Activated T-cell treated with anti-CD3 and anti-CD28 coated beads, Interleukin-2, amount 50 U/mL, for 4 hours (primary cell): ENCODE measurements around the gene CPNE9. TPM values are rescaled to one million over a fixed set of nuclear protein-coding genes. Genes with fewer than 3 reads are reported as not detected.

Experiments
- ATAC-seq, 2 donors: fragments of 200-7000 bp; cut with Tn5 transposase; one replicate each; pipeline ENCODE4 v1.10.0; 2021
- DNase-seq: peaks from one replicate; pipeline ENCODE4 v3.0.0-alpha.2; 2020
- H3K27me3 Mint-ChIP-seq: one replicate; pipeline ENCODE4 v1.8.0; 2021; ENCODE audit warnings: low read depth, mixed read lengths
- H3K36me3 Mint-ChIP-seq: one replicate; pipeline ENCODE4 v1.8.0; 2022; ENCODE audit warnings: mixed read lengths; ENCODE audit not compliant: insufficient read depth
- H3K4me1 Mint-ChIP-seq: one replicate; pipeline ENCODE4 v1.8.0; 2021; ENCODE audit warnings: low read depth, mixed read lengths
- H3K4me3 Mint-ChIP-seq: one replicate; pipeline ENCODE4 v1.8.0; 2021; ENCODE audit warnings: mild to moderate bottlenecking, moderate library complexity, mixed read lengths
- H3K9me3 Mint-ChIP-seq: one replicate; pipeline ENCODE4 v1.8.0; 2021; ENCODE audit warnings: mixed read lengths
- total RNA-seq, 3 donors: library from RNA; stranded (reverse); gene quantifications; one replicate each; pipeline ENCODE4 v1.2.1, GENCODE V29; 2021

CPNE9 gene
- total RNA-seq, 3 donors from 2014 or later, result 0.19 TPM; not detected in 2

DNA sequence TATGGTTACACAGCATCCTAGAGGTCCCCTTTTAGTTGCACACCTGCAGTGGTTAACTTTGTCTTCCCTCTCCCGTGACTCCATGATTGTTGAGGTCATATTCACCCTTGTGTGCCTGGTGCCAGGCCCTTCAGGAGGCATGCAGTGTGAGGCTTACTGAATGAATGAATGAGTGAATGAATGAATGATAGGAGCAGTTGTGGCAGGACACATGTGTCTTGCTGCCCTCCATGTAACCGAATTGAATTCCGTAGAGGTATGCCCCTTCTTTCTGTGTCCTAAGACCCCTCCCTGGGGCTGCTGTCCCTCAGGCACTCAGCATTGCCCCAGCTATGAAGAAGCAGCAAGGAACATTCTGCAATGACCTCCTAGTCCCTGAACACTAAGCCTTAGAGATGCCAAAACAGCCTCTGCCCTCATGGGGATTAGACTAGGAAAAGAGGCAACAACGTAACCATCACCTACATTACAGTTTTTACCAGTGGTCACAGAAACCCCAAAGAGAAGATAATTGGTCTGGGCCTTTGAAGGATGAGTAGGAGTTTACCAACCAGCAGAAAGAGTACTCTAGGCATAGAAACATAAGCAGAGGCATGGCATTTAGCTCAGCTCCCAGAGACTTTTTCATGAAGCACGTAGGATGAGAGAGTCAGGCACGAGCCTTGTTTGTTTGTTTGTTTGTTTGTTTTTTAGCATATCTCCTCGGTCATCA, 22.5 kb upstream of the CPNE9 start:
- no peaks in the 10 kb centered on the region for H3K9me3 Mint-ChIP-seq
- H3K4me3 Mint-ChIP-seq, result no peak overlapping the region
- no peaks in the 10 kb centered on the region for H3K4me1 Mint-ChIP-seq
- H3K36me3 Mint-ChIP-seq, result peaks cover 77% of the 10 kb centered on the region
- ATAC-seq (no peak), DNase-seq (no peak)
- no peaks in the 10 kb centered on the region for H3K27me3 Mint-ChIP-seq

DNA sequence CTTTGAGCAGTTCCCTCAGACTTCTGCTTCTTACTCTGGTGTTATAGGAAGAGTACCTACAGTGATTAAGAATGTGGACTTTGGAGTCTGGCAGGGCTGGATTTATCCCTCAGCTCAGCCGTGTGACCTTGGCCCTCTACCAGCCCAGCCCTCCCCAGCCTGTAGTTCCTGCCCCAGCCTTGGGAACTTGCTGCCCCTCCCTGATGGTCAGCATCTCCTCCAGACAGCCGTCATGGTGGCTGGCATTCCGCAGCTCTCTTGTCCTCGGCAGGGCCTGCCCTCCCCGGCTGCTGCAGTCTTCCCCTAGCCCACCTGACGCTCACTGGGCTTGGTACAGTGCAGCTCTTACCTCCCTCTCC, 21.9 kb upstream of the CPNE9 start:
- Mint-ChIP-seq H3K4me1 (no peaks in the 10 kb centered on the region), H3K9me3 (no peaks in the 10 kb centered on the region), H3K4me3 (no peak overlapping the region), H3K36me3 (peaks cover 77% of the 10 kb centered on the region), H3K27me3 (no peaks in the 10 kb centered on the region)
- no peak for DNase-seq
- no peak for ATAC-seq

DNA sequence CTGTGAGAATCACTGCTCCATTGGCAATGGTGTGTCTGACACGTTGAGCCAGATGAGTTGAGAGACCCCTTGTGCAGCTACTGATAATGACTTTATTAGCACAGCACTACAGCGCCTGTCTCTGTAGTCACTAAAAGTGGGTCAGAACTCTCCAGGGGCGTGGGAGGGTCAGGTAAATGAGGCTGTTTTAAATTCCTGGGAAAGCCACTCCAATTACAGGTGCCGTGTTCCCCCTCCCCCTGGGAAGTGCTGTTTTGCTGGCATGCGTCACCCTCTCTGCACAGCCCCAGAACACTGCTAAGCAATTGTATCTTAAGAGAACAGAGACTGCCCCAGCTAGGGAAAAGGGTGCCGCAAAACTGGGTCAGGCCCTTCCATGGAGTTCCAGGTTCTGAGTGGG, 21.5 kb upstream of the CPNE9 start:
- ATAC-seq, result no peak
- H3K9me3 Mint-ChIP-seq, result no peaks in the 10 kb centered on the region
- no peaks in the 10 kb centered on the region for H3K27me3 Mint-ChIP-seq
- DNase-seq, result no peak
- H3K4me3 Mint-ChIP-seq, result no peak overlapping the region
- peaks cover 78% of the 10 kb centered on the region for H3K36me3 Mint-ChIP-seq
- H3K4me1 Mint-ChIP-seq, result no peaks in the 10 kb centered on the region

DNA sequence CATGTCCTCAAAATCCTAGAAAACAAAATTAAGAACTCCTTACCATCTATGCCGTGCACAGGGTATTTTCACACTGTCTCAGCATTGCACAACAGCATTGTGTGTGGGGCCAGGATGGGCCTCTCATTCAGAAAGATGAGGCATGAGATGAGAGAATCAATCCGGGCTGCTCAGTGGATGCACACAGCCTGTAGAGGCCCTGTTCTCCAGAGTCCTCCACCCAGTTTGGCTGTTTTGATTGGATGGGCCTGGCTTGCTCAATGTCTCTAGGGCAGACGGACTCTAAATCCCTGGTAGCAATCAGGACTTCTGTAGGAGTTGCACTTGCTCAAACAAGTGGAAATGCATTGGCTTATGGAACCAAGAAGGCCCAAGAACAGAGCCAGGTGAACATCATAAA, 20.2 kb upstream of the CPNE9 start:
- no peak for ATAC-seq

DNA sequence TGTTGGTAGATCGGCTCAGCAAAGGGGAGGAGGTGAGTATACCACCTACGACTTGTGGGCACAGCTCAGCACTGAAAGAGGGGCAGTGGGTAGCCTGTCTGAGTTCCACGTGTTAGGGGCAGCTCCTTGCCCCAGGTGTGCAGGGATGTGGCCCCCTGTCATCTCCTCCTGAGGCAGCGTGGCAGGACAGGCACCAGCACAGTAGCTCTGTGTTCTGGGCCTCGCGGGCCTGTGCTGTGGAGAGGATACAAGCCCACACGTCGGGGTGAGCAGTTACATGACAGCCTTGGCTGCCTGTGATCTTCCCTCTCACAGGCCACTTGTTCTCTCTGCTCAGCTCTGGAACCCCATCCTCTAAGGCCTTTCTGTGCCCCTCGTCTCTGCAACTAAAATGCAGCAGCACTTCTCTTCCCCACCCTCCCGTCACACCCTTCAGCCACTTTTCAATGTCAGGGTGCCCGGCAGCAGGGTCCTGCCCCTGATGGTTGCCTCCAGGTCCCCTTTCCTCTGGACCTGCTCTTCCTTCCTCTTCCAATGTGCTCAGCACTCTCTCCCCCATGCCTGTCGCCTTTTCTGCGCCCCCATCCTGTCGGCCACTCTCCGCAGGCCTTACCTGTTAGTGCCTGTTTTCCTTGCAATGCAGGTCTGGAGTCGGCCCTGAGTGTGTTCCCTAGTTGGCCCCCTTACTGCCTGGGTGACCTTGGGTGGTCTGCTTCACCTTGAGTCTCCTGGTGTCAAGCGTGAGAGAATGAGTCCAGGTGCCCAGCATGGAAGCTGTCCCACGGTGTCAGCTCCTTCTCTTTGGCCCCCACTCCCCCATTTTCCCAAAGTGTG, 18.2 kb upstream of the CPNE9 start:
- no peaks in the 10 kb centered on the region for H3K4me1 Mint-ChIP-seq
- H3K36me3 Mint-ChIP-seq, result peaks cover 77% of the 10 kb centered on the region
- no peak overlapping the region for H3K4me3 Mint-ChIP-seq
- DNase-seq (no peak), ATAC-seq (no peak)
- H3K27me3 Mint-ChIP-seq, result no peaks in the 10 kb centered on the region
- H3K9me3 Mint-ChIP-seq, result no peaks in the 10 kb centered on the region

More for the DNA sequence above, 20.2 kb upstream of the CPNE9 start:
- H3K36me3 Mint-ChIP-seq, result peaks cover 78% of the 10 kb centered on the region
- no peaks in the 10 kb centered on the region for H3K9me3 Mint-ChIP-seq
- H3K4me3 Mint-ChIP-seq, result no peak overlapping the region
- no peaks in the 10 kb centered on the region for H3K4me1 Mint-ChIP-seq
- H3K27me3 Mint-ChIP-seq, result no peaks in the 10 kb centered on the region
- DNase-seq, result no peak

DNA sequence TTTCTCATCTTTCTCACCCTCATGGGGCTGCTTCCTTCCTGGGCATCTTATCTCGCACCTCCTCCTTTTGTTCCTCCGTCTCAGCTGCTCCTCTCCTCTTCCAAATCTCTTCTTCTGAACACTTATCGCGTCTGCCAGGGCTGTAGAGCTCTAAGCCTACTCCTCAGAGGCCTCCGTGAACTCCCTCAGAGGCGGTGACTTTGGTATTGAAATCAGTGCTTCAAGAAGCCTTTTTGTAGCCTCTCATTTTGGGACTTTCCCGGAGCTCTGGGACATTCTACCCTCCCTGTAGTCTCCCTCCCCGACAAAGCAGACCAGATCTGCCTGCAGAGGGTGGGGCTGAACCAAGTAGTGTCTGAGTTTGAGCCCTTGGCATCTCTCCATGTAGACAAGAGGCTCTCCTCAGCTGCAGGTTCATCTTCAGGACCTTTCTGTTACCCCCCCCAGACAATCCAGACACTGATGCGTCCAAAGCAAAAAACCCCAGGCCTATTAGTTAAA, 17.5 kb upstream of the CPNE9 start:
- no peaks in the 10 kb centered on the region for H3K4me1 Mint-ChIP-seq

DNA sequence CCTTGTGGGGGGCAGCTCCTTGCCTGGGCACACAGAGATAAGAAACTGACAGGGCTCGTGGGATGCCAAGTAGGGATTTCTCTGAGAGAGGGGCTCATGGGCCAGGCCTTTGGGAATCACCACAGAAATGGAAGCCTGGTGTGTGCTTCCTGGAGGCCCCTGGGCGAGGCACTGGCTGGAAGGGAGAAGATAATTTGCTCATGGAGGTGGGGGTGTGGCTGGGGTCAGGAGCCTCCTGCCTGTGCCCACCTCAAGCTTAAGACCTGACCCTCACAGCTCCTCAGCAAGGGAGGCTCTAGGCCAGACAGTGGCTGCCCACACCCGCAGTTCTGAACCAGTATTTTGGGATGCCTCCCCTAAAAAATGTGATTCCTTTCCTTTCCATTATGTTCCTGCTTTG, 16.9 kb upstream of the CPNE9 start:
- no peaks in the 10 kb centered on the region for H3K27me3 Mint-ChIP-seq

More for the DNA sequence above, 17.5 kb upstream of the CPNE9 start:
- no peak overlapping the region for H3K4me3 Mint-ChIP-seq
- H3K9me3 Mint-ChIP-seq, result no peaks in the 10 kb centered on the region
- ATAC-seq (no peak), DNase-seq (no peak)
- no peaks in the 10 kb centered on the region for H3K27me3 Mint-ChIP-seq
- H3K36me3 Mint-ChIP-seq, result peaks cover 71% of the 10 kb centered on the region

DNA sequence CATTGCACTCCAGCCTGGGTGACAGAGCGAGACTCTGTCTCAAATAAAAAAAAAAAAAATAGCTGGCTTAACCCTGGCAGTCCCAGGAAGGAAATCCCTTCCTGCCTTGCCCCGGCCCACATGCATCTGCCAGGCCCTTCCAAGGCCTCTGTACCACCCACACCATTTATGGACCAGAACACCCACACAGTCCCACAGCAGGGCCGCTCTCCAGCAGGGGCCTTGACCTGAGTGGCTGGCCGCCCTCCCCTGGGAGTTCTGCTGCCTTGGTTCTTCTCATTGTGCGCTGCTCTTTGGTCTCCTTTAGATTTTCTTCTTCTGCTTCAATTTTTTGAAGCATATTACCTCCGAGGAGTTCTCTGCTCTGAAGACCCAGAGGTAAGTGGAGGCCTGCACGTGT, 16.1 kb upstream of the CPNE9 start:
- H3K9me3 Mint-ChIP-seq, result no peaks in the 10 kb centered on the region
- H3K4me1 Mint-ChIP-seq, result no peaks in the 10 kb centered on the region
- peaks cover 71% of the 10 kb centered on the region for H3K36me3 Mint-ChIP-seq
- no peak for ATAC-seq
- no peaks in the 10 kb centered on the region for H3K27me3 Mint-ChIP-seq
- H3K4me3 Mint-ChIP-seq, result no peak overlapping the region
- DNase-seq, result no peak

More for the DNA sequence above, 16.9 kb upstream of the CPNE9 start:
- Mint-ChIP-seq H3K36me3 (peaks cover 72% of the 10 kb centered on the region), H3K4me3 (no peak overlapping the region), H3K4me1 (no peaks in the 10 kb centered on the region), H3K9me3 (no peaks in the 10 kb centered on the region)
- DNase-seq (no peak), ATAC-seq (no peak)

DNA sequence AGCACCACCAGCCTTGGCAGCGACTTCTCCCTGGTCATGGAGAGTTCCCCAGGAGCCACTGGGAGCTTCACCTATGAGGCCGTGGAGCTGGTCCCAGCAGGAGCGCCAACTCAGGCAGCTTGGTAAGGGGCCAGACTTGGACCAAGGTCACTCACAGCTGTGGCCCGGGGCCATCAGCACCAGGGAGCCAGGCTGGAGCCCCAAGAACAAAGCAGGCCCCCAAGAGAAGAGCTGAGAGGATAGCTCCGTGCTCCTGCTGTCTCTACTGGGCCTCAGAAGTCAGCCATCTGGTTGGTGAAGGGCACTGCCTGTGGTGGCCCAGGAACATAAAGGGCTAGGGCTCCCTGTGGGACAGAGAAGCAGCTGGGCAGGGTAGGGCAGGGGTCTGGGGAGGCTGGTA, 14.7 kb upstream of the CPNE9 start:
- DNase-seq, result no peak
- ATAC-seq, result no peak
- H3K36me3 Mint-ChIP-seq, result peaks cover 77% of the 10 kb centered on the region
- no peaks in the 10 kb centered on the region for H3K27me3 Mint-ChIP-seq
- no peak overlapping the region for H3K4me3 Mint-ChIP-seq
- H3K9me3 Mint-ChIP-seq, result no peaks in the 10 kb centered on the region
- H3K4me1 Mint-ChIP-seq, result no peaks in the 10 kb centered on the region

DNA sequence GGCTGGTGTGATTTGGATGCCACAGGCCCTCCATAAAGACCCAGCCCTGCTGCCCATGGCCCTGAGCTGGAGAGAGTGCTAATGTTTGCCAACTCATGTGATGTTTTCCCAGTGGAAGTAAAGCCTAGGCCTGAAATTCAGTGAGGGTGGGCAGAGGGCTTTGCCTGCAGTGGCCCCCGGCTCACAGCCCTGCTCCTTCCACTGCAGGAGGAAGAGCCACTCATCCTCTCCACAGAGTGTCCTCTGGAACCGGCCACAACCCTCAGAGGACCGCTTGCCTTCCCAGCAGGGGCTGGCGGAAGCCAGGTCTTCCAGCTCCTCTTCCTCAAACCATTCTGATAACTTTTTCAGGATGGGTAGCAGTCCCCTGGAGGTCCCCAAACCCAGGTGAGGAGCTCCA, 13.9 kb upstream of the CPNE9 start:
- H3K4me1 Mint-ChIP-seq, result no peaks in the 10 kb centered on the region

DNA sequence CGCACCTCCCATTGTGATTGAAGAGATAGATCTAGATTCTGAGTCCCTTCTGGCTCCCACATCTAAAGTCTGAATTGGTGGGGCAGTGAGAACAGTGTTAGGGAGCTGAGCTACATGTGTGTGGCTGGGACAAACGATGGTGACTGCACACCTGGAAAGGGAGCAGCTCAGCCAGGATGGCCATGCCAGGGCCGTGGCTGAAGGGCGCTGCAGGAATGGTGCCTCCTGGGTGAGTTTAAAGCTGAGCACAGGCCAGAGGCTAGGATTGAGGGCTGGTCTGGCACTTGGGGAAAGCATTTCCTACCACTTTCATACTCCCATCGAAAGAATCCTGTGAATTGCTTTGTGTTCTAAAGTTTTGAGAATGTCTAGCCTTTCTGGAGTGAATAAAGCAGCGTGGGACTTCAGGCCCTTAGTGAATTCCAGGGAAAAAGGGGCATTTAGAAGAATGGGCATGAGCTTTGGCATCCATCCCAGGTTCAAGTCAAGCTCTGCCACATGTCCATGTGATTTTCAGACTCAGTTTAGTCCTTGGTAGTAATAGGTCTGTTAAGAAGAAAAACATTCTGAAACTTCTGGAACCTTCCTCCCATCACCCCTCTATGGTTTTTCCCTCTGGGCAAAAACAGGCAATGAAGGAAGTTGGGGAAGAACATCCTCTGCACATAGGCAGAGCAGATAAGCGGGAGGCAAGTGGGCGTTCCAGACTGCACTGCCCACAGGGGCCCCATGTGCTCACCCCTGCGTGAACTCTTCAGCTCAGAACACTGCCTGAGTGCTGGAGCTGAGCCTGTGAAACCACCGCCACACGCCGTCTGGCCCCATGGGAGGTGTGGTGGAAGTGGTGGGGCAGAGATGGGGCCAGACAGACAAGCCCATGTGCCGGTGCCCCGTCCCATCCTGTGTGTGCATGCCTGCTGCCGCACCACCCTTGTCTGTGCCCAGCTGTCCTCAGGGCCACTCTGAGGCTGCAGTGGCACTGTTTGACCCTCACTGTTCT, 12.9 kb upstream of the CPNE9 start:
- Mint-ChIP-seq H3K4me1 (no peaks in the 10 kb centered on the region), H3K27me3 (no peaks in the 10 kb centered on the region), H3K9me3 (no peaks in the 10 kb centered on the region), H3K4me3 (no peak overlapping the region), H3K36me3 (peaks cover 74% of the 10 kb centered on the region)
- ATAC-seq (no peak), DNase-seq (no peak)

More for the DNA sequence above, 13.9 kb upstream of the CPNE9 start:
- DNase-seq (no peak), ATAC-seq (no peak)
- H3K36me3 Mint-ChIP-seq, result peaks cover 77% of the 10 kb centered on the region
- H3K9me3 Mint-ChIP-seq, result no peaks in the 10 kb centered on the region
- no peaks in the 10 kb centered on the region for H3K27me3 Mint-ChIP-seq
- no peak overlapping the region for H3K4me3 Mint-ChIP-seq

DNA sequence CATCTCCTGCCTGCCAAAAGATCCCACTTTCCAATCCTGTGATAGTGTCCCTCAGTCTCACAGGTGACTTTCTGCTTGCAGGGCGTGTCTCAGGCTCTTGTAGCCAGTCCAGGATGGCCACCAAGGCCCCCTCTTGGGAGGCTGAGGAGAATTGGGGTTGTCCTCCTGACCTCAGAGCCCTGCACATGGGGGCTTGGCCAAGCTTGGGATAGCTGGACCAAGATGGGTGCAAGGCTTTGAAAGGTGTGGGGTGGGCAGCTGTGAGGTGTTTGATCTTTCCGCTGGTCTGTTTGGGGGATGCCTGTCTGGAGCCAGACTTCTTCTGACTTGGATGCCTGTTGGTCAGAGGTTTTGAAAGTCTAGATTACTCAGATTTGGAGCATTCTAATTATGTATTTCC, 12.0 kb upstream of the CPNE9 start:
- H3K4me3 Mint-ChIP-seq, result no peak overlapping the region
- H3K4me1 Mint-ChIP-seq, result no peaks in the 10 kb centered on the region
- H3K27me3 Mint-ChIP-seq, result no peaks in the 10 kb centered on the region
- DNase-seq, result no peak
- H3K9me3 Mint-ChIP-seq, result no peaks in the 10 kb centered on the region
- ATAC-seq, result no peak
- H3K36me3 Mint-ChIP-seq, result peaks cover 66% of the 10 kb centered on the region

DNA sequence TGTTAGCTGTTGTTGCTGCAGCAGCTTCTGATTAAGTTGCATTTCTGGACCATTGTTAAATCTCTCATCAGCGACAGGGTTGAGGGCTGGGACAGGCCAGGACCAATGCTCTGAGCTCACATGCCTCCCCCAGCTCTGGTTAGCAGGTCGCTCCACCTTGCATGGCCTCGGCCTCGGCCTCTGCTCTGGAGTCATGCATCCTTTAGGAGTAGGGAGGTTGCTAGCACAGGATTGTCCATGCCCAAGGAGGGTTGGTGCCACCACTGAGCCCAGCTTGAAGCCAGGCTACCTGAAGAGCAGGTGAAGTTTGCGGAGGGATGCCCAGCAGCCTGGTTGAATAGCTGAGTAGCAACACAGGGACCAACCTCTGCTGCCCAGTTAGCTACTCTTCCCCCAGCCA, 11.2 kb upstream of the CPNE9 start:
- H3K4me3 Mint-ChIP-seq, result no peak overlapping the region
- no peak for ATAC-seq
- H3K36me3 Mint-ChIP-seq, result peaks cover 64% of the 10 kb centered on the region
- no peak for DNase-seq
- H3K27me3 Mint-ChIP-seq, result no peaks in the 10 kb centered on the region
- no peaks in the 10 kb centered on the region for H3K9me3 Mint-ChIP-seq
- H3K4me1 Mint-ChIP-seq, result no peaks in the 10 kb centered on the region

DNA sequence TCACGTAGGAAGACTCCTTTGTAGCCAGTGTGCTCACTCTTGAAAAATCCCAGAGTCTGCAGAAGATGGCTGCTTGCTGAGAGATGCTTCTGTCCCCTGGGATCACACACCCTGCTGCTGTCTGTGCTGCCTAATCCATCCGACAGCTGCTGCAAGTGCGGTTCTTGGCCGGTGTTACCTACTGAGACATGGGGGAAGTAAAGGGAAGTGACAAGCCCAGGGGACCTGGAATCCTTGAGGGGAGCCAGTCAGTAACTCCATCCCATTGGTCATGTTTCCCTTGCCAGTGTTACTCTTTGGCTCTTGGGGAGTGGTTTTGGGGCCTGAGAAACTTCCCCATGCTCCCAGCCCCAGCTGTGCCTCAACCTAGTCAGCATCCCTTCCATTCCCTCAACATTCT, 8.3 kb upstream of the CPNE9 start:
- H3K27me3 Mint-ChIP-seq, result no peaks in the 10 kb centered on the region
- ATAC-seq (no peak), DNase-seq (no peak)
- no peaks in the 10 kb centered on the region for H3K9me3 Mint-ChIP-seq
- no peaks in the 10 kb centered on the region for H3K4me1 Mint-ChIP-seq
- H3K4me3 Mint-ChIP-seq, result no peak overlapping the region
- peaks cover 51% of the 10 kb centered on the region for H3K36me3 Mint-ChIP-seq
